Measurements from ENCODE around the gene LBX2.

LBX2 gene

DNA sequence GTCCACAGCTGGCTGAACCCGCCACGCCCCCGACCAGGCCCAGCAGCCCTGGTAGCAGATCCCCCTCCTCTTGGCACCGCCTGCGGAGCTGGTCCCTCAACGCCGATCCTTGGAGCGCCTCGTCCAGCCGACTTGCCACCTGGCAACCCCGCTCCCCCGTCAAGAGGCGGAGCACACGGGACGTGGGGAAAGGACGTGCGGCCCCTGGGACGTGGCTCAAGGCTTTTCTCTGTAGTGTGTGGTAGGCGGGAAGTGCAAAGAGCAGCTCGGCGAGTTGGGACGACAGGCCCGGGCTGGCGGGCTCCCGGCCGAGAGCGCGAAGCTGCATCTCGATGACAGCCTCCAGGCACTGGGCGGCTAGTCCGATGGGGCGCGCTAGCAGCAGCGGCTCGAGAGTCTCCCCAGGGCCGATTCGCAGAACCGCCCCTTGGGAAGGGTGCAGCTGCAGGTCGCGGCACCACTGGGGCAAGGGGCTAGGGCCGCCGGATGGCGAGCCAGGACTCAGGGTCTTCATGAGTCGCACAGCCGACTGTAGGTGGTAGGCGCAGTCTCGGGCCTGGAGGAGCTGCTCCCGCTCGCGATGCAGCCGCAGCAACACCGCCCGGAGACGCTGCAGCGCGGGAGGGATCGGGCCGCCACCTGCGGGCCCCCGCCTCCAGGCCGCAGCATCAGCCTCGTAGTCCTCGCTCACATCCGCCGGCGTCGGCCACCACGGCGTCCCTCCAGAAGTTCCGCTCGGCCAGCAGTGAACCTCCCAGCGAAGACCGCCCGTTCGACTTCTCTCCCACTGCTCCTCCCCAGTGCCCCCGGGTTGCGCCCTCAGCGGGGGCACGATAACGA is 17.2 kb downstream of the LBX2 start:
- H3K4me3 ChIP-seq (ENCODE audit: low read depth, low read length): peak overlapping the region; percentile 84
- TF ChIP-seq MYC (IDR thresholded peaks at IDR 0.05; ENCODE audit: low read depth, low read length) (no peak), POLR2A (IDR thresholded peaks at IDR 0.05; ENCODE audit: extremely low read depth, insufficient read length) (no peak), MAX (IDR thresholded peaks at IDR 0.05; ENCODE audit: low read depth, low read length) (no peak)
- TF ChIP-seq, protein P1, sequence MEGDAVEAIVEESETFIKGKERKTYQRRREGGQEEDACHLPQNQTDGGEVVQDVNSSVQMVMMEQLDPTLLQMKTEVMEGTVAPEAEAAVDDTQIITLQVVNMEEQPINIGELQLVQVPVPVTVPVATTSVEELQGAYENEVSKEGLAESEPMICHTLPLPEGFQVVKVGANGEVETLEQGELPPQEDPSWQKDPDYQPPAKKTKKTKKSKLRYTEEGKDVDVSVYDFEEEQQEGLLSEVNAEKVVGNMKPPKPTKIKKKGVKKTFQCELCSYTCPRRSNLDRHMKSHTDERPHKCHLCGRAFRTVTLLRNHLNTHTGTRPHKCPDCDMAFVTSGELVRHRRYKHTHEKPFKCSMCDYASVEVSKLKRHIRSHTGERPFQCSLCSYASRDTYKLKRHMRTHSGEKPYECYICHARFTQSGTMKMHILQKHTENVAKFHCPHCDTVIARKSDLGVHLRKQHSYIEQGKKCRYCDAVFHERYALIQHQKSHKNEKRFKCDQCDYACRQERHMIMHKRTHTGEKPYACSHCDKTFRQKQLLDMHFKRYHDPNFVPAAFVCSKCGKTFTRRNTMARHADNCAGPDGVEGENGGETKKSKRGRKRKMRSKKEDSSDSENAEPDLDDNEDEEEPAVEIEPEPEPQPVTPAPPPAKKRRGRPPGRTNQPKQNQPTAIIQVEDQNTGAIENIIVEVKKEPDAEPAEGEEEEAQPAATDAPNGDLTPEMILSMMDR (IDR thresholded peaks at IDR 0.05; ENCODE audit: low read depth, low read length): no peak
- DNase-seq (ENCODE audit: low read depth): peak; percentile 86

DNA sequence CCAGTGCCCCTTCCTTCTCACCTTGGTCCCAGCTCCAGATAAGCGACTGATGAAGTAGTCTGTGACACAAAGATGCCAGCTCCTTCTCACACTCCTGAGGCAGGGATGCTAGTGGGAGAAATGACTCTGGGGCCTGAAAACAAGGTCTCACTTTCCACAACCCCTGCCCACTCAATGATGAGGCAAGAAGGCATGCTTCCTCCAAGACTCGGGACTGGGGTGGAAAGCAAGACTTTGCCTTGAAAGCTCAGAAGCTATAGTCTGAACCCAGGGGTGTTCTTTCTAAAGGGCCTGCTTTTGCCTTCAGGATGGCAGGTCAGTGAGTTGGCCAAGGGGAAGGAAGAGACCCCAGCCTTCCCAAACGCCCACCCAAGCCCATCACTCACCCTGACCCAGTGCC is 18.0 kb downstream of the LBX2 start:
- DNase-seq (ENCODE audit: low read depth): no peak
- peak overlapping the region; percentile 84 for H3K4me3 ChIP-seq (ENCODE audit: low read depth, low read length)
- TF ChIP-seq, protein P1 (IDR thresholded peaks at IDR 0.05; ENCODE audit: low read depth, low read length): no peak
- TF ChIP-seq MYC (IDR thresholded peaks at IDR 0.05; ENCODE audit: low read depth, low read length): no peak
- TF ChIP-seq POLR2A (IDR thresholded peaks at IDR 0.05; ENCODE audit: extremely low read depth, insufficient read length): no peak
- TF ChIP-seq MAX (IDR thresholded peaks at IDR 0.05; ENCODE audit: low read depth, low read length): no peak

DNA sequence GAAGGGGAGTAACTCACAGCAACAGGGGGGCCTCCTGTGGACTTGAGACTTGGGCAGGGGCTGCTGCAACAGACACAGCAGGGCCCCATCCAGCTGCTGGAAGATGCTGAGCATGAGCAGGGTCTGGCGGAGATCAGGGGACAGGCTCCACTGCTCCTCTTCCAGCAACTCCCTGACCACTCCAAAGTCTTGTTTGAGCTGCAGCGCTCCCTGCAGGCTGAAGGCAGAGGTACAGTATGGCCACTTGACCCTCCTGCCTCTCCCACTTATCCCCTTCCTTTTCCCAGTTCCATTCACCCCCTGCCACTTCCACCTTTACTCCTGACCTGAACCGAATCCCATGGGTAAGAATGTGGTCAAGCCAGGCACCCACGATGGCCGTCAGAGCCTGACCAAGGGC is 24.5 kb downstream of the LBX2 start:
- no peak overlapping the region for H3K4me3 ChIP-seq (ENCODE audit: low read depth, low read length)
- TF ChIP-seq MAX (IDR thresholded peaks at IDR 0.05; ENCODE audit: low read depth, low read length) (no peak), POLR2A (IDR thresholded peaks at IDR 0.05; ENCODE audit: extremely low read depth, insufficient read length) (no peak), MYC (IDR thresholded peaks at IDR 0.05; ENCODE audit: low read depth, low read length) (no peak)
- TF ChIP-seq, protein P1 (IDR thresholded peaks at IDR 0.05; ENCODE audit: low read depth, low read length): peak; percentile 57
- peak; percentile 44 for DNase-seq (ENCODE audit: low read depth)

GRCh38 chr2:74474481-74474880 is 24.9 kb downstream of the LBX2 start:
- TF ChIP-seq, protein P1 (IDR thresholded peaks at IDR 0.05; ENCODE audit: low read depth, low read length): no peak
- no peak for TF ChIP-seq MAX (IDR thresholded peaks at IDR 0.05; ENCODE audit: low read depth, low read length)
- no peak for TF ChIP-seq MYC (IDR thresholded peaks at IDR 0.05; ENCODE audit: low read depth, low read length)
- TF ChIP-seq POLR2A (IDR thresholded peaks at IDR 0.05; ENCODE audit: extremely low read depth, insufficient read length): no peak
- no peak overlapping the region for H3K4me3 ChIP-seq (ENCODE audit: low read depth, low read length)
- DNase-seq (ENCODE audit: low read depth): no peak

- no peak for TF ChIP-seq MYC (IDR thresholded peaks at IDR 0.05; ENCODE audit: low read depth, low read length)
- TF ChIP-seq MAX (IDR thresholded peaks at IDR 0.05; ENCODE audit: low read depth, low read length): no peak; the same call in 1 of the 2 replicates
- TF ChIP-seq, protein P1 (IDR thresholded peaks at IDR 0.05; ENCODE audit: low read depth, low read length): no peak
- no peak for DNase-seq (ENCODE audit: low read depth)
- peak overlapping the region; percentile 94 for H3K4me3 ChIP-seq (ENCODE audit: low read depth, low read length)
Observed at GRCh38 chr2:74472945-74473258, 26.5 kb downstream of the LBX2 start.
